ENCODE results near the gene SORCS2.
"Not testable (repeated sequence)": the region's sequence is repeated elsewhere in the genome, so short reads cannot be mapped to it uniquely, and the experiment has no call there.

SORCS2 gene

GRCh38 chr4:7552466-7552865, 360.1 kb downstream of the SORCS2 start:
- no peak for DNase-seq (ENCODE audit: low read depth in 2 of 2)

- no peak for DNase-seq (ENCODE audit: low read depth in 2 of 2)
Measured at GRCh38 chr4:7553280-7553679, 360.9 kb downstream of the SORCS2 start.

GRCh38 chr4:7554905-7555304, 362.6 kb downstream of the SORCS2 start:
- DNase-seq (ENCODE audit: low read depth in 2 of 2): no peak

- no peak for DNase-seq (ENCODE audit: low read depth in 2 of 2)
Measured at GRCh38 chr4:7556558-7556957, 364.2 kb downstream of the SORCS2 start.

- no peak for DNase-seq (ENCODE audit: low read depth in 2 of 2)
Measured at GRCh38 chr4:7557456-7557855, 365.1 kb downstream of the SORCS2 start.

- DNase-seq (ENCODE audit: low read depth in 2 of 2): no peak
Measured at GRCh38 chr4:7558436-7558835, 366.1 kb downstream of the SORCS2 start.

- DNase-seq (ENCODE audit: low read depth in 2 of 2): no peak
Measured at GRCh38 chr4:7559316-7559715, 367.0 kb downstream of the SORCS2 start.

- DNase-seq (ENCODE audit: low read depth in 2 of 2): no peak
Measured at GRCh38 chr4:7559741-7560395, 367.5 kb downstream of the SORCS2 start.

- DNase-seq (ENCODE audit: low read depth in 2 of 2): no peak
Measured at GRCh38 chr4:7561557-7561956, 369.2 kb downstream of the SORCS2 start.

GRCh38 chr4:7564242-7564641, 371.9 kb downstream of the SORCS2 start:
- no peak for DNase-seq (ENCODE audit: low read depth in 2 of 2)

GRCh38 chr4:7565483-7565882, 373.1 kb downstream of the SORCS2 start:
- no peak for DNase-seq (ENCODE audit: low read depth in 2 of 2)

- no peak for DNase-seq (ENCODE audit: low read depth in 2 of 2)
Measured at GRCh38 chr4:7569810-7570783, 377.8 kb downstream of the SORCS2 start.

GRCh38 chr4:7571001-7571400, 378.7 kb downstream of the SORCS2 start:
- DNase-seq (ENCODE audit: low read depth in 2 of 2): no peak

- no peak for DNase-seq (ENCODE audit: low read depth in 2 of 2)
Measured at GRCh38 chr4:7571701-7572100, 379.4 kb downstream of the SORCS2 start.

GRCh38 chr4:7572894-7573293, 380.6 kb downstream of the SORCS2 start:
- DNase-seq (ENCODE audit: low read depth in 2 of 2): no peak

- DNase-seq (ENCODE audit: low read depth in 2 of 2): no peak
Measured at GRCh38 chr4:7573576-7574091, 381.3 kb downstream of the SORCS2 start.

GRCh38 chr4:7574287-7575014, 382.1 kb downstream of the SORCS2 start:
- no peak for DNase-seq (ENCODE audit: low read depth in 2 of 2)

GRCh38 chr4:7575426-7575825, 383.1 kb downstream of the SORCS2 start:
- DNase-seq (ENCODE audit: low read depth in 2 of 2): no peak

- not testable (repeated sequence) for DNase-seq (ENCODE audit: low read depth in 2 of 2)
Measured at GRCh38 chr4:7577361-7578039, 385.2 kb downstream of the SORCS2 start.

- DNase-seq (ENCODE audit: low read depth in 2 of 2): no peak
Measured at GRCh38 chr4:7581477-7581876, 389.1 kb downstream of the SORCS2 start.

- no peak for DNase-seq (ENCODE audit: low read depth in 2 of 2)
Measured at GRCh38 chr4:7582313-7583097, 390.2 kb downstream of the SORCS2 start.
